ENCODE results near the gene KCTD12.

KCTD12 gene

DNA sequence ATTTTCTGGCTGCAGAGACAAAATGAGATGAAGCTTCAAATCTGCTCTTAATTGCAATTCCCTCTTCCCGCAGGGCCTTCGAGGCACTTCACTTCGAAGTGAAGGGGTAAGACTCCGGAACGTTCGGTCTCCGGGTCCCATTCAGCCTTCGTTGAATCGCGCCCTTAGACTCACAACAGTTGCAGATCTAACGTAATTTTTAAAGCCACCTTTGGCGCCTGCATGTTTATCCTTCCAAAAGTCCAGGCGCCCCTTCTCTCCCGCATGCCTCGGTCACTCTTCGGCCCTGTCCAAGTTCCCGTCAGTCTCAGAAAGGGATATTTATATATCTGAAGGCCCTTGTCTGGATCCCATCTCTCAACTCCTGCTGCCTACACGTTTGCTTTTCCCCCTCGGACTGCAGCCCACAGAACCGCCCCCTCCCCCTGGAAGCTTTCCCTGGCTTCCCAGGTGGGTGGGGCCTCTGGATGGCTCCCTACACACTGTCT lies 915 bp upstream of the KCTD12 start:
- DNase-seq (ENCODE audit: low read depth, low spot score), result no peak

DNA sequence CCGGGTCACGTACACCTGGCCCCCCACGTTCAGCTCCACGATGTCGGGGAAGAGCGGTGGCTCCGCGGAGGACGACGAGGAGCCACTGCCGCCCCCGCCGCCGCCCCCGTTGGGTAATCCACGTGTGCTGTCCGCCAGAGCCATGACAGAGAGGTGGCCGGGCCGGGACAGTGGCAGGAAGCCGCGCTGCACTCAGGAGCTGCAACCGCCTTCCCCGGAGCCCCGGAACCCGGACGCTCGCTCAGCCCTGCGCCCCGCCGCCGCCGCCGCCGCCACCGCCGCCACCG lies 257 bp downstream of the KCTD12 start:
- no peak for DNase-seq (ENCODE audit: low read depth, low spot score)

DNA sequence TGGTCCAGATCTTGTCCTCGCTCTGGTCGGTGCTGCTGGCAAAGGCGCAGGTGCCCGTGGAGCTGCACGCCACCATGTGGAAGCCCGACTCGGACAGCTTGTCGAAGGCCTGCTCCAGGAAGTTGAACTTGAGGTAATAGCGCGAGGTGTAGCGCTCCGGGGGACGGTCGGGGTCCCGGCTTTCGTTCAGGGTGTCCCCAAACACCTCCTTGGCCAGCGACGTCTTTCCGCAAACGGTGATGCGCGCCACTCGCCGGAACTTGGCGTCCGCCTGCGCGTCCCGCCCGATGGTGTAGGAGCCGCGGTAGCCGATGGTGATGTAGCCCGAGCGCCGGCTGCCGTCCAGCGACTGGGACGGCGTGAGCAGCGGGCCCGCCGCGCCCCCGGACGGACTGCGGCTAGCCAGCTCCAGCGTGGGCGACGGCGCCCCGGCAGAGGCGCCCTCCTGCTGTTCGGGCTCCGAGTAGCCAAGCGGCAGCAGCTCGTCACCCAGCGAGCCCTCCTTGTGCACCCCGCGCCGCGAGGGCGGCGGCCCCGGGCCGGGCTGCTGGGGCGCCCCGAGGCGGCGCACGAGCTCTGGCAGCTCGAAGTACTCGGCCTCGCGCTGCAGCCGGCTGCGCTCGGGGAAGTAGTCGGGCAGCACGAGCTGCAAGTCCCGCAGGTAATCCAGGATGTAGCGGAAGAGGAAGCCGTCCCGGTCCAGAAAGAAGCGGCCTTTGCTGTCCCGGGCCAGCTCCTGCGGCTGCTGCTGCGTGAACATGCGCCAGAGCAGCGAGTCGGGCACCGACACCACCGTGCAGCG lies 801 bp downstream of the KCTD12 start:
- DNase-seq (ENCODE audit: low read depth, low spot score), result peak; percentile 83

DNA sequence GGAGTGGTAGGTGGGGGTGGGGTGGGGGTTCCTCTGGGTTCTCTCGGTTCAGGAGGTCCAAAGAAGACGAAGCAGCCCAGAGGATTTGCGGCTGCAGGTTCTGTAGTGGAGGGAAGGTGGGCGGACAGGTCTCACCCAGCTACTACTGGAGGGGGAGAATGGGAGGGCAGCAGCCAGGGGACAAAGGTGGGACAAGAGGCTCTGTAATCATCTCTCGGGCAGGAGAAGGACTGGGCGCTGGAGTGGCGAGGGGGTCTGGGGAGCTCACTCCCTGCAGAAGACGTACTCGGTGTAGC lies 1.4 kb downstream of the KCTD12 start:
- no peak for DNase-seq (ENCODE audit: low read depth, low spot score)

DNA sequence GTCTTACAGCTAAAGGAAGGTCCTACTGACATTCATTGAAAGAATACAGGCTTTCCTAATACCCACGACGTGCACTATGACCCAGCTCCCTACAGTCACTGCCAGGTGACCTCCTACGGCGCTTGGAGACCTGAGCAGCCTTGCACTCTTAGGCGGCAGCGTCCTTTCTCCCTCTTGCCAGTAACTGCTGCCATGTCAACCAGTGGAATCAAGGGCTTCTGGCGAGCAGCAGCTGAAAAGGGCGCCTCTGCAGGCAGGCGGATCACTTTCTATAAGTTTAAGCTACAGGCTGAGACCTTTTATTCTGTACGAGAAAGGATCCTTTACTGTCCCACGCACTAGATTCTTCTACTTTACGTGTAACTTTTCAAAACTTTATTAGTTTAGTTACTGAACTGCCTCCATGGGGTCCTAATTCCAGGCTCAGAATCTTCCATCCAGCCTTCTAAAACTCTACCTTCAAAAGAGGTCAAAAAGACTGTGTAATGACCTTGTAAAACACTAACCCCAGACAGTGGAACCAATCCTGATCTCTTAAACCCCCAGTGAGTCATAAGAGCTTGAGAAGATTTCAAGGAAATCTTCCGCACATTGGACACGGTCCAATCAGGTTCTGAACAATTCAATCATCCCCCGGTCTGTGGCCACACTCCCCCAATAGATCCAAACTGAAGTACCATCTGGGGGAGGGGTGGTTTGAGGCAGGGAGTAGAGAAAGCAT lies 1.9 kb downstream of the KCTD12 start:
- no peak for DNase-seq (ENCODE audit: low read depth, low spot score)

GRCh38 chr13:76883236-76883635 lies 3.0 kb downstream of the KCTD12 start:
- DNase-seq (ENCODE audit: low read depth, low spot score), result no peak

DNA sequence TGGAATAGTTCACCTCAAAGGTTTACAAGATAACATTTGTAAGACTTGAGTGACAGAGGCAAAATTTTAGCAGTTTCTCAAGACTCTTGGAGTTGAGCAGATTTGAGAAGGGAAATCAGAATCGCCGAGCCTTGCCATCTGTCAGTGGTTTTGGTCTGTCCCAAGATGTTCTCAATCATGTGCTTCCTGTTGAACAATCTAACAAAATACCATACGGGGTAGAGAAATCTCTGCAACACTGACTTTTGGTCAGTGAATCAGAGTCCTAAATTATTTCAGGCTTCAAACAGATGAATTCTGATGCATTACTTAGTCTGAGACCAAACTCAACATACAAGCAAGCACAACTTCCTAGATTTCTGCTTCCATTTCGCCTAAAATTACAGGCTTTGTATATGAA lies 3.8 kb downstream of the KCTD12 start:
- no peak for DNase-seq (ENCODE audit: low read depth, low spot score)

DNA sequence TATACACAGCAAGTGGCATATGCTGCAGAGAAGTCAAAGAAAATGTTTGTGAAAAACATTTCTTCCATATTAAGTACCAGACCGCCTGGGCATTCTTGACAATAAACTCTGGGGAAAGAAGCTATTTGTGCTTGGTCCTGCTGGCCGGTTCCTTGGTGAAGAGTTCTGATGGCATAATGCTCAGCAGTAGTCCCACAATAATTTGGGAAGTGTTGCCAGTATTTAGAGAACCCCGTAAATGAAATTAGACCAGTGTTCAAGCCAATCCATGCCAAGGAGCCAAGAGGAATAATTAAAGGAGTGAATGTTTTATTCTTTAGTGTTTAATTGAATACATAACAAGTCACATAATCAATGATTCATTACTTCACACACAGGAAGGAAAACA lies 6.3 kb downstream of the KCTD12 start:
- no peak for DNase-seq (ENCODE audit: low read depth, low spot score)

DNA sequence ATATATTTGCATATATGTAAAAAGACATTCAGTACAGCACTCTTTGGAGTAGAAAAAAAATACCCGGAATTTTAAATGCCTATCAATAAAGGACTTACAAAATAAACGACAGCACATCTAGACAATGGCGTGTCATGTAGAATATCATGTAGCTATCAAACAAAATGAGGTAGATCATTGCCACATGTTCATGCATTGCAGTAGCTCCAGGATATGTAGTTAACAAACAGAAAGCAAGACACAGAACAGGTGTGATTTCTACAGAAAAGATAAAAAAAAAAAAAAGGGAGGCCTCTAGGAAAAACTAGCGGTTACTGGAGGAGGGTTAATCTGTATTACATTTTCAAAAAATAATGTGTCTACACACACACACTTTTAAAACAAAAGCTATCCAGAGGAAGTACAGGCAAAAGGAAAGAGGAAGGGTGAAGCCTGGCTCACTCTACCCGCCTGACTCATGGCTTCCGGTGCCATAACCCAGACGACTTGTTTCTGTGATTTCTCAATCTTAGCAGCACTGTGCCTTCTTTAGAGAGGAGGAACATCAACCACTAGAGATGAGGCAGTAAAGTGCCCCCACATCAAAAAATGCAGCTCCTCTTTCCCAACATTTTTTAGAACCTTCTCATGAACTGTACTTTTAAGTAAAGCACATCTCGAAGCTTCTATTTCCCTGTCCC lies 6.9 kb downstream of the KCTD12 start:
- peak; percentile 20 for DNase-seq (ENCODE audit: low read depth, low spot score)

GRCh38 chr13:76878043-76878442 lies 8.2 kb downstream of the KCTD12 start:
- no peak for DNase-seq (ENCODE audit: low read depth, low spot score)

DNA sequence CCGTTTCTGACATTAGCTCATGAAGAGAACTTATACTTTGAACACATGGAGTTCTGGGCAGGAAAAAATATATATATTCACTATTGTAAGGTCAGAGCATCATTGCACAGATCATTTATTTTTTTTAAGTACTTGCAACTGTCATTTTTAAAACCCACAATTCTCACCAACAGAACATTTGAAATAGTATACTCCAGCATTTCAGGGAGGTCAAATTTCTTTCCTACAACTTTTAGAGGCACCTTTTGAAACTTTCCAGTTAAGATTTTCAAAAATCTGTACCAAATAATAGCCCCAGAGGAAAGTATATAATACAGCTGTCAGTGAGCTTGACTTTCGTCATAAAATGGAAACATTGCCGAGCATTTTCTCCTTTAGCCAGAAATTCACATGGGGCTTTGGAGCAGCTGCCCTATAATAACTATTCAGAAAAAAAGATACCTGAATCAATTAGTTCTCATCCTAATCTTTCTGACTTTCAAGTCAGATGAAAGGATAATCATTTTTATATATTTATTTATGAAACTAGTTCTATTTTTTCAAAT lies 10.9 kb downstream of the KCTD12 start:
- no peak for DNase-seq (ENCODE audit: low read depth, low spot score)

DNA sequence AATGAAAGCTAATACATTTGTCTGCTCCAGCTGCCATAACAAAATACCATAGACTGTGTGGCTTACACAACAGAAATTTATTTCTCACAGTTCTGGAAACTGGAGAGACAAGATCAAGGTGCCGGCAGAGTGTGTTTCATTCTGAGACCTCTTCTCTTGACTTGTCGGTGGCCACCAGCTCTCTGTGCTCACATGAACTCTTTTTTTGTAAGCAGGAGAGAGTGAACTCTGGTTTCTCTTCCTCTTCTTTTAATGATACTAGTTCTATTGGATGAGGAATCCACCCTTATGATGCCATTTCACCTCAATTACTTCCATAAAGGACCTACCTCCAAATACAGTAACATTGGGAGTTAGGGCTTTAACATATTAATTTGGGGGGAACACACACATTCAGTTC lies 11.7 kb downstream of the KCTD12 start:
- no peak for DNase-seq (ENCODE audit: low read depth, low spot score)

DNA sequence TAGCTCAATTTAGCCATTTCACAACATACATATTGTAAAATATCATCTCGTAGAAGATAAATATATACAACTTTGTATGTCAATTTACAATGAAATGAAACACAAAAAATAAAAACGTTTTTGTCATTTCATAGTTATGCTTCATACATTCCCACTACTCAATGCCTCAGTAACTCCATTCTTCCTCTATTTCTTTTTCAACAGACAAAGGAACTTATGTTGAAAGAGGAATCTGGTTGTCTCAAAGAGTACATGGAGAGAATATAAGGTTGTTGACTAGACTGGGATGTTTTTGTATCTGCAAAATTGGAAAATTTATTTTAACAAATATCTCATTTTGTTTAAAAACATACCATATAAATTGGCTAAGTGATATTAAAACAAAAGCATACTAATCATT lies 12.8 kb downstream of the KCTD12 start:
- no peak for DNase-seq (ENCODE audit: low read depth, low spot score)

DNA sequence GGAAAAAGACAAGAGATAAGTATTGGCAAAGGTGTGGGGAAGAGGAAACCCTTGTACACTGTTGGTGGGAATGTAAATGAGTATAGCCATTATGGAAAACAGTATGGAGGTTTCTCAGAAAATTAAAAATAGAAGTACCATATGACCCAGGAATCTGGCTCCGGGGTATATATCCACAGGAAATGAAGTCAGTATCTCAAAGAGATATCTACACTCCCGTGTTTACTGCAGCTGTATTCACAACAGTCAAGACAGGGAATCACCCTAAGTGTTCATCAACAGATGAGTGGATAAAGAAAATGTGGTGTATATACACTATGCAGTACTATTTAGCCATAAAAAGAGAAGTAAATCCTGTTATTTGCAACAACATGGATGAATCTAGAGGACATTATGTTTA lies 13.5 kb downstream of the KCTD12 start:
- DNase-seq (ENCODE audit: low read depth, low spot score), result no peak

DNA sequence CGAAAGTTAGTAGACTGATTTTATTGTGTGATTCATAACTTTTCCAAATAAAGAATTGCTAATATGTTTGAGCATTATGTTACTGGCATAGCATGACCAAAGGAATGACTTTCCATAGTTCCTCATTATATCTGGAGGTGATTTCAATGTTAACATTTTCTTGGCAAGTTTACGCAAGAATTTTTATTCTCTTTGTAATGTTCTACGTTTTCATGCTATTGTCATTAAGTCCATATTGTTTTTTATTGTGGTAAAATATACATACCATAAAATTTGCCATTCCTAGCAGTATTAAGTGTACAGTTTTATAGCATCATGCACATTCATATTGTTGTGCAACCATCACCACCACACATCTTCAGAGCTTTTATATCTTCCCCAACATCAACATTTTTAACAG lies 14.8 kb downstream of the KCTD12 start:
- no peak for DNase-seq (ENCODE audit: low read depth, low spot score)

DNA sequence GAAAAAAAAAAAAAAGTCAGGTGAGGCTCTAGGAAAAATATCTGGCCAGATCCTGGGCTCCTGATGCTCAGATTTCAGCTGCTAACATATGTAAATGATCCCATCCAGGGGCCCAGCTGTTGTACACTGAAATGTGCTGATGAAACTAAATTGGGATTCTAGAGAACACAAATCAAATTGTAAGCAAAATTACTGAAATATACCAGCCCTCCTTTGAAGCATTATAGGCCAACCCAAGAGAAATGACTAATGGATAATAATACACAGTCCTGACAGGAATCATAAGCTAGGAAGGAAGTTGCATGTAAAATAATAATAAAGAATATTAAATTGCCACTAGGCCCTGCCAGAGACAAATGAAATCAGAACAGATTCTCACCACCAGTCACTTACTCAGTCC lies 17.8 kb downstream of the KCTD12 start:
- DNase-seq (ENCODE audit: low read depth, low spot score), result no peak

- DNase-seq (ENCODE audit: low read depth, low spot score), result no peak
These were observed 20.2 kb downstream of the KCTD12 start for GRCh38 chr13:76865996-76866503.

DNA sequence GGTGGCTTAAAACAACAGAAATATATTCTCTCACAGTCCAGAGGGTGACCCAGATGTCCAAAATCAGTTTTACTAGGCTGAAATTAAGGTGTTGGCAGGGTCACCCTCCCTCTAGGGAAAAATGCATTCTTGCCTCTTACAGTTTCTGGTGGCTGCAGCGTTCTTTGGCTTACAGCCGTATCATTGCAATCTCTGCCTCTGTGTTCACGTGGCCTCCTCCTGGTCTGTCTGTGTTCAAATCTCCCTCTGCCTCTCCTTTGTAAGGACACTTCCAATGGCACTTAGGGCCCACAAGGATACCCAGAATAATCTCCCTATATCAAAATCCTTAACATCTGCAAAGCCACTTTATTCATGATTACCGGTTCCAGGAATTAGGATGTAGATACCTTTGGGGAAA lies 21.1 kb downstream of the KCTD12 start:
- DNase-seq (ENCODE audit: low read depth, low spot score), result no peak

DNA sequence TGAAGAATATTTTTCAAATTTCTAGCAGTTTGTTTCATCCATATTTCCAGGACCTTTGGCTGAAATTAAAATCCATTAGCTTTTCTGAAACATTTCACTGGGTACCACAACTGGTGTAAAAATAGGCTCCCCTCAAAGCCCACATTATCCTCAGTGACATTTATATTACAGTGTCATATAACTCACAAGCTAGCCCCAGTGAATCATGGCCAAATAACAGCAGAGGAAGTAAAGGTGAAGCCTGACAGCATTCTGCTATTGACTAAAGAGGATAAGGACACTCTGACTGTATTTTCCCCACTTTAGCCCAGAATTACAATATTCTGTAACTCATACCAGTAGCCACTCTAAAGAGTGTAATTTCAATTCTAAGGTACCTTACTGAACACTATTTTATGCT lies 21.9 kb downstream of the KCTD12 start:
- no peak for DNase-seq (ENCODE audit: low read depth, low spot score)

DNA sequence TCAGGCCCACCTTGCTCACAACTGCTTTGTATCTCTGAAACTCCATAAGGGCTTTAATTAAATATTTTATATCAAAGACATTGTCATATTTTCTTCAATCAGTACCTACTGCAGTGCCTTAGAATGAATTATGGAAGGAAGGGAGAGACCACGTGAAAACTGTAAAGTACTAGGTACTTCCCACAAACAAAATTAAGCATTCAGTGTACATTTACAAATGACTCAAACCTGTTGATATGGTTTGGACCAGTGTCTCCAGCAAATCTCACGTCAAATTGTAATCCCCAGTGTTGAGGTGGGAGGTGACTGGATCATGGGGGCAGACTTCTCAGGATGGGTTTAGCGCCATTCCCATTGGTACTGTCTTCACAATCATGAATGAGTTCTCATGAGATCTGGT lies 23.2 kb downstream of the KCTD12 start:
- no peak for DNase-seq (ENCODE audit: low read depth, low spot score)

DNA sequence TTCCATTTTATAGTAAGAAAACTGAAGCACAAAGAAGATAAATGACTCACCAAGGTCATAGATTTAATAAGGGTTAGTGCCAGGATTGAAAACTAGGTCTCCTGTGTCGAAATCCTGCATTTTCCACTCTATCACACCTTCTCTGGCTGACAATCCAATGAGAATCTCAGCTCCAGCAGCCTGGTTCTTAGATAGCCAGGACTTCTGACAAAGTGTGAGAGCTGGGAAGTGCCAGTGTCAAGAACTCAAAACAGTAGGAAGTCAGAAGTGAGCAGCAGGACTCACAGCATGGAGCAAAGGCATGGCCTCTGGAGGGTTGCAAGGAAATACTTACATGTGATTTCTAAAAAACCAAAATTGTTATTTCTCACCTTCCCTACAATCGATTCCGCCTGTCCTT lies 24.3 kb downstream of the KCTD12 start:
- DNase-seq (ENCODE audit: low read depth, low spot score), result no peak

DNA sequence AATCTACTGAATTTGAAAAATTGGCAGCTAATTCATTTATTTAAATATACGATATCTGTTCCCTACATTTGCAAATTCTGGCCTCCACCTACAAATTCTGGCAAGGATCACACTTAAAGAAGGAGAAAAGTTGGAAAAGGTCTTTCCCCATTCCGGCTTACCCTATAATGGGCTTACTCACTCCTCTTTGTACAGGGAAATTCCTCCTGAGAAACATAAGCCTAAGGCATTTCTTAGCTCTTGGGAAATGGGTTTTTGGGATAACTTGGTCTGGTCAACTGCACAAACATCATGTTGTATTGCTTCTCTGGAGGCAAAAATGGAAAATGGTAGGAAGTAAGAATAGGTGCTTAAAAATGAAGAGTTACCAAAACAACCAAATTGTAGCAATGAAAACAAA lies 25.5 kb downstream of the KCTD12 start:
- DNase-seq (ENCODE audit: low read depth, low spot score), result no peak

GRCh38 chr13:76854894-76855293 lies 31.3 kb downstream of the KCTD12 start:
- DNase-seq (ENCODE audit: low read depth, low spot score), result peak; percentile 46

Measured in astrocyte of the hippocampus (primary cell).